ENCODE data around the gene ZNF217.
A peak's percentile ranks its signal among the peaks of the same experiment; 100 is the strongest.
"Not testable (repeated sequence)": the region's sequence is repeated elsewhere in the genome, so short reads cannot be mapped to it uniquely, and the experiment has no call there.

The ZNF217 gene

DNA sequence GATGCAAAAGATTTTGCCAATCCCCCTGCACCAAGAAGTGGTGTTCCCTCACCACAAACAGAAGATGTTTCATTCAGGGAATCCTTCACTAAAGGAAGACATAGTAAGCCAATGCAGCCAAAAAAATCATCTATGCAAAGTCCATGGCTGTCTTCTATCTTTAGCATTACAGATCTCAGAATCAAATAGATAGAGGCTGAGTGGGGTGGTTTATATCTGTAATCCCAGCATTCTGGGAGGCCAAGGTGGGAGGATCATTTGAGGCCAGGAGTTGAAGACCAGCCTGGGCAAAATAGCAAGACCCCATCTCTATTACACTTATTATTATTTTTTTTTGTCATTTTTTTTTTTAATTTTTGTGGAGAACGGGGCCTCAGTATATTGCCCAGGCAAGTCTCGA, 32.9 kb upstream of the ZNF217 start:
- no peak for DNase-seq (ENCODE audit: low read depth, low spot score)
- TF ChIP-seq YY1 (IDR thresholded peaks at IDR 0.05; ENCODE audit: insufficient read depth, insufficient read length) (no peak), ZNF274 (IDR thresholded peaks at IDR 0.05; ENCODE audit: low read depth, low read length) (no peak), SUZ12 (IDR thresholded peaks at IDR 0.05; ENCODE audit: extremely low read depth, insufficient read depth, insufficient read length) (no peak)
- Histone ChIP-seq H3K27me3 (ENCODE audit: insufficient read depth, insufficient read length) (no peaks in the 10 kb centered on the region), H3K4me1 (ENCODE audit: insufficient read depth, insufficient read length) (peaks cover 7% of the 10 kb centered on the region), H3K9ac (ENCODE audit: insufficient read length, low read depth) (no peak overlapping the region), H3K4me3 (ENCODE audit: insufficient read length, low read depth) (no peak overlapping the region), H3K36me3 (ENCODE audit: insufficient read depth, insufficient read length, low read length) (no peaks in the 10 kb centered on the region), H3K9me3 (ENCODE audit: insufficient read depth, low read length) (no peaks in the 10 kb centered on the region)

GRCh38 chr20:53625311-53626129, 31.9 kb upstream of the ZNF217 start:
- H3K9me3 ChIP-seq (ENCODE audit: insufficient read depth, low read length): no peaks in the 10 kb centered on the region
- TF ChIP-seq SUZ12 (IDR thresholded peaks at IDR 0.05; ENCODE audit: extremely low read depth, insufficient read depth, insufficient read length) (no peak), ZNF274 (IDR thresholded peaks at IDR 0.05; ENCODE audit: low read depth, low read length) (no peak), YY1 (IDR thresholded peaks at IDR 0.05; ENCODE audit: insufficient read depth, insufficient read length) (no peak)

GRCh38 chr20:53624927-53625250, 31.2 kb upstream of the ZNF217 start:
- H3K36me3 ChIP-seq (ENCODE audit: insufficient read depth, insufficient read length, low read length); H3K27me3 ChIP-seq (ENCODE audit: insufficient read depth, insufficient read length); DNase-seq (ENCODE audit: low read depth, low spot score); H3K9ac ChIP-seq (ENCODE audit: insufficient read length, low read depth); H3K9me3 ChIP-seq (ENCODE audit: insufficient read depth, low read length); H3K4me1 ChIP-seq (ENCODE audit: insufficient read depth, insufficient read length); H3K4me3 ChIP-seq (ENCODE audit: insufficient read length, low read depth): not testable (repeated sequence)

More at GRCh38 chr20:53625311-53626129, 31.9 kb upstream of the ZNF217 start:
- Histone ChIP-seq H3K4me1 (ENCODE audit: insufficient read depth, insufficient read length) (peaks cover 7% of the 10 kb centered on the region), H3K27me3 (ENCODE audit: insufficient read depth, insufficient read length) (no peaks in the 10 kb centered on the region), H3K9ac (ENCODE audit: insufficient read length, low read depth) (no peak overlapping the region), H3K4me3 (ENCODE audit: insufficient read length, low read depth) (no peak overlapping the region), H3K36me3 (ENCODE audit: insufficient read depth, insufficient read length, low read length) (no peaks in the 10 kb centered on the region)
- DNase-seq (ENCODE audit: low read depth, low spot score): no peak

GRCh38 chr20:53623454-53624211, 30.0 kb upstream of the ZNF217 start:
- no peaks in the 10 kb centered on the region for H3K9me3 ChIP-seq (ENCODE audit: insufficient read depth, low read length)
- H3K4me1 ChIP-seq (ENCODE audit: insufficient read depth, insufficient read length): peaks cover 7% of the 10 kb centered on the region
- H3K9ac ChIP-seq (ENCODE audit: insufficient read length, low read depth): peak overlapping the region; percentile 50
- no peaks in the 10 kb centered on the region for H3K27me3 ChIP-seq (ENCODE audit: insufficient read depth, insufficient read length)
- H3K4me3 ChIP-seq (ENCODE audit: insufficient read length, low read depth): peak overlapping the region; percentile 16
- H3K36me3 ChIP-seq (ENCODE audit: insufficient read depth, insufficient read length, low read length): no peaks in the 10 kb centered on the region
- TF ChIP-seq YY1 (IDR thresholded peaks at IDR 0.05; ENCODE audit: insufficient read depth, insufficient read length) (no peak), SUZ12 (IDR thresholded peaks at IDR 0.05; ENCODE audit: extremely low read depth, insufficient read depth, insufficient read length) (no peak), ZNF274 (IDR thresholded peaks at IDR 0.05; ENCODE audit: low read depth, low read length) (no peak)
- DNase-seq (ENCODE audit: low read depth, low spot score): peak; percentile 61

DNA sequence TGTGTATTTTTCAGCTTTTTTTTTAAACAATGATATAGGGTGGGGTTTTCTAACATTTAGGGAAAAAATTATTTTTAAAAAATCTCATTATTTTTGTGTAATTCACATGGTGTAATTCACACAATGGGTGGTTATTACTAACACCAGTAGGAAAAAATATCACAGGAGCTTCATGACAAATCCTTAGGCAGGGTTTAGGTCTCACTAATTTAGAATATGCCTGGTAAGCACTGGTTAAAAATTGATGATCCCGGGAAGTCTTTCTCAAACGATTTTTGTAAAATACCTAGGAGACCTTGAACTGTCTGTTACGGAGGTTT, 29.5 kb upstream of the ZNF217 start:
- Histone ChIP-seq H3K4me1 (ENCODE audit: insufficient read depth, insufficient read length) (peaks cover 7% of the 10 kb centered on the region), H3K27me3 (ENCODE audit: insufficient read depth, insufficient read length) (no peaks in the 10 kb centered on the region)

DNA sequence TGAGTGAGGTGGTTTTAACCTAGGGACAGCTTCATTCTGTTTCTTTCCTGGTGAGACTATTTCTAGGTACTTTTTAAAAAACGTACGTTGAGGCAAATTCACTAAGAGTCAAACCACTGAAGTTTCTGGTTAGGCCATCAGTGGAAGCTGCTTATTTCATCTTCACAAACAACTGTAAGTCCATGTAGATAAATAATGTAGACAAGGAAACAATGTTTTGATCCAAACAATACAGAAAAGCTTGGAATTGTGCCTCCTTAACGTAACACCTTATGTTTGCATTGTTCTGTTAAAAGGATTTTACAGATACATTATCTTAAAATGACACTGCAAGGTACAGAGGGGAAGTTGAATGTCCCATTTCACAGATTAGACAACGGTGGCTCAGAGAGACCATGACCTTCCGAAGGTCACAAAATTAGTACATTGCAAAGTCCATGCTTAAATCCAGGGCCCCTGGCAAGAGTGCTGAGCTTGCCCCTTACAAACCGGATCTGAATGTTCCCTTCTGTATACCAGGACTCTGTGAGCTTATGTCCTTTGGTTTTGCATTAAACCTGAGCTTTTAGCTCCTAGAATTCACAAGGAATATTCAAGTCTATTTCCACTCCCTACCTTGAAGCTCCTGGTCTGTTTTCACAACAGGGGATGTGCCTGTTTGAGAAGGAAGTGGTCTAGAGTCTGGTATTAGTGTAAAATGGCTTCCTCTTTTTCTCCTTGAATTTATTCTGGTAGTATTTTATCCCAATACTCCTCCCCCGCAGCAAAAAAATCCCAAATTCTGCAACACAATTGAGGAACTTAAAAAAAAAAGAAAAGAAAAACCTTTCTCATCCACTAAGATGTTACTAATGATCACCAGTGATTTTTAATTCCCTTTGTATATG, 28.9 kb upstream of the ZNF217 start:
- H3K36me3 ChIP-seq (ENCODE audit: insufficient read depth, insufficient read length, low read length): no peaks in the 10 kb centered on the region
- DNase-seq (ENCODE audit: low read depth, low spot score): no peak
- H3K27me3 ChIP-seq (ENCODE audit: insufficient read depth, insufficient read length): no peaks in the 10 kb centered on the region
- no peak overlapping the region for H3K4me3 ChIP-seq (ENCODE audit: insufficient read length, low read depth)
- no peak for TF ChIP-seq YY1 (IDR thresholded peaks at IDR 0.05; ENCODE audit: insufficient read depth, insufficient read length)
- no peak for TF ChIP-seq SUZ12 (IDR thresholded peaks at IDR 0.05; ENCODE audit: extremely low read depth, insufficient read depth, insufficient read length)
- no peak for TF ChIP-seq ZNF274 (IDR thresholded peaks at IDR 0.05; ENCODE audit: low read depth, low read length)
- peaks cover 7% of the 10 kb centered on the region for H3K4me1 ChIP-seq (ENCODE audit: insufficient read depth, insufficient read length)
- H3K9ac ChIP-seq (ENCODE audit: insufficient read length, low read depth): no peak overlapping the region
- H3K9me3 ChIP-seq (ENCODE audit: insufficient read depth, low read length): no peaks in the 10 kb centered on the region

More for the DNA sequence above, 29.5 kb upstream of the ZNF217 start:
- DNase-seq (ENCODE audit: low read depth, low spot score): no peak
- Histone ChIP-seq H3K4me3 (ENCODE audit: insufficient read length, low read depth) (no peak overlapping the region), H3K36me3 (ENCODE audit: insufficient read depth, insufficient read length, low read length) (no peaks in the 10 kb centered on the region), H3K9ac (ENCODE audit: insufficient read length, low read depth) (no peak overlapping the region), H3K9me3 (ENCODE audit: insufficient read depth, low read length) (no peaks in the 10 kb centered on the region)
- TF ChIP-seq SUZ12 (IDR thresholded peaks at IDR 0.05; ENCODE audit: extremely low read depth, insufficient read depth, insufficient read length) (no peak), ZNF274 (IDR thresholded peaks at IDR 0.05; ENCODE audit: low read depth, low read length) (no peak), YY1 (IDR thresholded peaks at IDR 0.05; ENCODE audit: insufficient read depth, insufficient read length) (no peak)

All from NT2/D1 (cell line).